B cell (primary cell): ENCODE data around the gene MAPKAPK3. TPM values are rescaled to one million over a fixed set of nuclear protein-coding genes. Genes with fewer than 3 reads are reported as not detected.

Experiments
- ATAC-seq: fragments of 200-7000 bp; cut with Tn5 transposase; one replicate; pipeline ENCODE4 v1.10.0; 2021; ENCODE audit warnings: low read depth, mild to moderate bottlenecking, moderate number of reproducible peaks, moderate library complexity
- CTCF ChIA-PET: fragments of 350-600 bp; sonication (Branson Sonifier 250); formaldehyde crosslinking; loops from one replicate; lab custom pipeline; 2021; ENCODE audit warnings: antibody characterized with exemption, inconsistent platforms; lab: Charles Lee
- POLR2A ChIA-PET: fragments of 350-600 bp; sonication (Branson Sonifier 250); formaldehyde crosslinking; loops from one replicate; lab custom pipeline; 2021; ENCODE audit warnings: antibody characterized with exemption; lab: Charles Lee
- DNase-seq: peaks from one replicate; pipeline ENCODE4 v3.0.0; 2013
- H2AFZ ChIP-seq: 2 replicates; pipeline ENCODE4 v1.6.1; 2012; ENCODE audit warnings: mild to moderate bottlenecking, low read depth, low read length; ENCODE audit not compliant: insufficient read depth, poor library complexity, severe bottlenecking
- H3K27ac ChIP-seq, 2 donors: 1 replicate in 1 of 2; 2 replicates in 1 of 2; pipeline ENCODE4 v1.5.1; 2012 to 2013; ENCODE audit warnings: low read length in 2 of 2, mild to moderate bottlenecking in 2 of 2, moderate library complexity in 1 of 2
- H3K27me3 ChIP-seq, 4 experiments: fragments of 200-600 bp in 1 of 4; sonication (generic) in 1 of 4; replicated peaks in 1 of 4; 1 replicate in 2 of 4; 2 replicates in 2 of 4; pipeline versions ENCODE4 v1.6.1 to v1.7.0; 2013 to 2016; ENCODE audit warnings: low read length in 3 of 4, mild to moderate bottlenecking in 2 of 4, mixed read lengths in 1 of 4, moderate library complexity in 1 of 4; ENCODE audit not compliant: insufficient read depth in 4 of 4, control insufficient read depth in 3 of 4; ENCODE audit errors: control extremely low read depth in 1 of 4
- H3K36me3 ChIP-seq, 2 experiments: replicated peaks in 1 of 2; 1 replicate in 1 of 2; 2 replicates in 1 of 2; pipeline versions ENCODE4 v1.6.1 to v1.7.1; 2013; ENCODE audit warnings: low read length in 1 of 2; ENCODE audit not compliant: insufficient read depth in 2 of 2, control insufficient read depth in 1 of 2; ENCODE audit errors: control extremely low read depth in 1 of 2, extremely low read depth in 1 of 2
- H3K4me1 ChIP-seq, 2 donors: fragments of 200-600 bp in 1 of 2; sonication (generic) in 1 of 2; 1 replicate in 1 of 2; 2 replicates in 1 of 2; pipeline versions ENCODE4 v1.5.1 to v1.6.1; 2013 to 2017; ENCODE audit warnings: low read length in 2 of 2; ENCODE audit not compliant: control insufficient read depth in 2 of 2, insufficient read depth in 2 of 2
- H3K4me2 ChIP-seq: replicated peaks from 2 replicates; pipeline ENCODE3; 2012; ENCODE audit warnings: mild to moderate bottlenecking, low read depth, low read length; ENCODE audit not compliant: poor library complexity, severe bottlenecking
- H3K4me3 ChIP-seq, 5 experiments: fragments of 200-600 bp in 1 of 5; sonication (generic) in 1 of 5; 1 replicate in 3 of 5; 2 replicates in 2 of 5; pipeline versions ENCODE4 v1.5.1 to v1.7.0; 2011 to 2016; ENCODE audit warnings: low read length in 4 of 5, mild to moderate bottlenecking in 4 of 5, low read depth in 2 of 5, control low read depth in 1 of 5, moderate library complexity in 1 of 5; ENCODE audit not compliant: insufficient read depth in 1 of 5; ENCODE audit errors: control extremely low read depth in 1 of 5, extremely low read depth in 1 of 5
- H3K79me2 ChIP-seq: fragments of 200-600 bp; sonication (generic); one replicate; pipeline ENCODE4 v1.6.0; 2016; ENCODE audit warnings: low read length; ENCODE audit not compliant: control insufficient read depth, insufficient read depth
- H3K9ac ChIP-seq: fragments of 200-600 bp; sonication (generic); 2 replicates; pipeline ENCODE4 v1.6.1; 2017; ENCODE audit warnings: mild to moderate bottlenecking, low read length, moderate library complexity
- H3K9me3 ChIP-seq, 3 donors: one replicate each; pipeline versions ENCODE4 v1.6.1 to v1.7.1; 2013; ENCODE audit warnings: low read length in 2 of 3; ENCODE audit not compliant: control insufficient read depth in 2 of 3, insufficient read depth in 1 of 3; ENCODE audit errors: control extremely low read depth in 1 of 3
- H4K20me1 ChIP-seq: 2 replicates; pipeline ENCODE4 v1.6.0; 2012; ENCODE audit warnings: mild to moderate bottlenecking, low read length; ENCODE audit not compliant: insufficient read depth, control insufficient read depth, poor library complexity, severe bottlenecking
- H3K27ac Mint-ChIP-seq: one replicate; pipeline ENCODE4 v1.8.0; 2021; ENCODE audit warnings: mixed read lengths
- H3K27me3 Mint-ChIP-seq: one replicate; pipeline ENCODE4 v1.8.0; 2021; ENCODE audit warnings: mixed read lengths
- H3K4me1 Mint-ChIP-seq: one replicate; pipeline ENCODE4 v1.8.0; 2021; ENCODE audit warnings: mixed read lengths
- H3K4me3 Mint-ChIP-seq: one replicate; pipeline ENCODE4 v1.8.0; 2021; ENCODE audit warnings: mixed read lengths
- H3K9me3 Mint-ChIP-seq: one replicate; pipeline ENCODE4 v1.8.0; 2022; ENCODE audit warnings: mixed read lengths; ENCODE audit not compliant: insufficient read depth
- CTCF ChIP-seq: fragments of 200-600 bp; IDR thresholded peaks from one replicate; pipeline ENCODE4 v1.8.0; 2022; ENCODE audit warnings: antibody characterized with exemption, mild to moderate bottlenecking
- EZH2 ChIP-seq: IDR thresholded peaks from 2 replicates; pipeline ENCODE4 v1.6.1; 2012; ENCODE audit warnings: borderline replicate concordance, low read depth, mild to moderate bottlenecking, moderate library complexity, low read length; ENCODE audit not compliant: insufficient read depth, poor library complexity, severe bottlenecking
- WGBS: methylation state at CpG from one replicate; pipeline ENCODE4 v1.1.5; 2013; ENCODE audit warnings: missing lambda C conversion rate; ENCODE audit not compliant: insufficient coverage; 5-methylcytosine and 5-hydroxymethylcytosine counted together
- intact Hi-C: fragments of 100-400 bp; cut with micrococcal nuclease; formaldehyde crosslinking; loops from one replicate; pipeline ENCODE4 v1.10.0; 2022
- polyA plus RNA-seq: library from polyadenylated mRNA; depleted of rRNA; stranded (reverse); fragments of >200 nt; gene quantifications from 2 replicates; pipeline ENCODE4 v1.2.3, GENCODE V29; 2012
- small RNA-seq: library from RNA; depleted of rRNA; stranded (forward); fragments of <200 nt; gene quantifications from one replicate; pipeline ENCODE3, GENCODE V24; 2012; ENCODE audit warnings: low replicate concordance, low read depth; ENCODE audit not compliant: insufficient read length
- total RNA-seq, 2 donors: library from RNA; stranded (reverse); fragments of 120-200 nt in 1 of 2; gene quantifications; 1 replicate in 1 of 2; 2 replicates in 1 of 2; pipeline versions ENCODE4 v1.2.3 to v1.2.4, GENCODE V29; 2013 to 2022

The MAPKAPK3 gene
- total and polyA plus RNA-seq, 2 donors (not counting 1 experiment from before 2014, with no cell fraction given) = 17.8 to 18.8 TPM

GRCh38 chr3:50696276-50696675 lies 79.3 kb downstream of the MAPKAPK3 start:
- H3K9me3 Mint-ChIP-seq = peaks cover 4% of the 10 kb centered on the region
- H3K4me1 ChIP-seq = no peaks in the 10 kb centered on the region
- H3K79me2 ChIP-seq = no peaks in the 10 kb centered on the region
- ChIA-PET CTCF (interaction anchor here (0.6 kb wide), 1 partner anchor 51 kb away, joined by 4 read pairs; no protein-coding TSS in a partner anchor), POLR2A (no interaction called here)
- H3K4me3 Mint-ChIP-seq = no peak overlapping the region
- no peaks in the 10 kb centered on the region for H4K20me1 ChIP-seq
- H3K4me2 ChIP-seq = no peak overlapping the region
- peaks cover 0 to 2% (median 0%) of the 10 kb centered on the region in 4 experiments for H3K27me3 ChIP-seq
- TF ChIP-seq EZH2 (no peak), CTCF (no peak)
- peaks cover 0 to 4% (median 2%) of the 10 kb centered on the region in 3 donors for H3K9me3 ChIP-seq
- H3K27me3 Mint-ChIP-seq = peaks cover 38% of the 10 kb centered on the region
- ATAC-seq (no peak), DNase-seq (no peak)
- intact Hi-C loops = no loop called here
- no peak overlapping the region for H2AFZ ChIP-seq
- no peaks in the 10 kb centered on the region for H3K36me3 ChIP-seq
- WGBS = 95% methylated on average over 3 of the region's 3 CpGs
- no peak overlapping the region for H3K4me3 ChIP-seq
- H3K27ac ChIP-seq = no peak overlapping the region
- no peaks in the 10 kb centered on the region for H3K4me1 Mint-ChIP-seq
- H3K9ac ChIP-seq = no peak overlapping the region
- H3K27ac Mint-ChIP-seq = no peak overlapping the region

DNA sequence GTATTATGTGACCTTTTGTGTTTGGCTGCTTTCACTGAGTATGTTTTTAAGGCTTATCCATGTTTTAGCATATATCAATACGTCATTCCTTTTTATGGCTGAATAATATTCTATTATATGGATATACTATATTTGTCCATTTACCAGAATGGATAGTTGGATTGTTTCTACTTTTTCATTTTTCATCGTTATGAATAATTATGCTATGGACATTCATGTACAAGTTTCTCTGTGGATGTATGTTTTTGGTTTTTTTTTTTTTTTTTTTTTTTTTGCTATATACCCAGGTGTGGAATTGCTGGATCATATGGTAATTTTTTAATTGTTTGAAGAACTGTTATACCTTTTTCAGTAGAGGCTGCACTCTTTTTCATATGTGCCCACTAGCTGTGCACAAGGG lies 81.3 kb downstream of the MAPKAPK3 start:
- H3K4me3 Mint-ChIP-seq = no peak overlapping the region

More for the DNA sequence above, 81.3 kb downstream of the MAPKAPK3 start:
- Histone ChIP-seq H3K27me3 (peaks cover 0 to 2% (median 0%) of the 10 kb centered on the region in 4 experiments), H3K9ac (no peak overlapping the region), H3K27ac (no peak overlapping the region), H3K4me1 (no peaks in the 10 kb centered on the region), H3K4me3 (no peak overlapping the region), H2AFZ (no peak overlapping the region), H3K9me3 (peaks cover 1 to 9% (median 2%) of the 10 kb centered on the region in 3 donors), H4K20me1 (no peaks in the 10 kb centered on the region), H3K79me2 (no peaks in the 10 kb centered on the region), H3K36me3 (no peaks in the 10 kb centered on the region), H3K4me2 (no peak overlapping the region)
- H3K4me1 Mint-ChIP-seq = no peaks in the 10 kb centered on the region
- no peak overlapping the region for H3K27ac Mint-ChIP-seq
- TF ChIP-seq EZH2 (no peak), CTCF (no peak)
- H3K27me3 Mint-ChIP-seq = peaks cover 32% of the 10 kb centered on the region
- intact Hi-C loops = no loop called here
- no CpG with 5 or more reads among the region's 2 CpGs for WGBS
- no peak for DNase-seq
- ATAC-seq = no peak
- POLR2A ChIA-PET = no interaction called here
- CTCF ChIA-PET = no interaction called here
- peaks cover 4% of the 10 kb centered on the region for H3K9me3 Mint-ChIP-seq

Small RNA genes within 50 kb of the gene (small RNA-seq; reads per million reads assigned to genes)
- not detected for gene MIR4787
- gene PPIAP69 = not detected

Other genes with a start within 250 kb of the MAPKAPK3 start
- gene CACNA2D2, start 113.5 kb upstream of the MAPKAPK3 start, total RNA-seq = 0.85 and 1.2 TPM in 2 replicates
- gene CACNA2D2, start 113.5 kb upstream of the MAPKAPK3 start, polyA plus RNA-seq = 0.66 and 0.69 TPM in 2 replicates
- 14.2 and 14.3 TPM in 2 replicates for gene C3orf18, start 49.4 kb upstream of the MAPKAPK3 start, total RNA-seq
- gene C3orf18, start 49.4 kb upstream of the MAPKAPK3 start, polyA plus RNA-seq = 12.1 and 15.4 TPM in 2 replicates
- gene HEMK1, start 47.6 kb upstream of the MAPKAPK3 start, total RNA-seq = 43.0 and 43.5 TPM in 2 replicates
- gene HEMK1, start 47.6 kb upstream of the MAPKAPK3 start, polyA plus RNA-seq = 24.6 and 34.2 TPM in 2 replicates
- 2.3 and 2.4 TPM in 2 replicates for gene CISH, start 5.4 kb upstream of the MAPKAPK3 start, total RNA-seq
- gene CISH, start 5.4 kb upstream of the MAPKAPK3 start, polyA plus RNA-seq = 2.2 and 3.5 TPM in 2 replicates
- 0.17 and 0.30 TPM in 2 replicates for gene DOCK3, start 57.8 kb downstream of the MAPKAPK3 start, total RNA-seq
- 0.06 TPM in 2 replicates for gene DOCK3, start 57.8 kb downstream of the MAPKAPK3 start, polyA plus RNA-seq